ENCODE data around the gene ECI2. TPM values are rescaled to one million over a fixed set of nuclear protein-coding genes. Genes with fewer than 3 reads are reported as not detected.
A peak's percentile ranks its signal among the peaks of the same experiment; 100 is the strongest.

The ECI2 gene
- total RNA-seq, 4 donors from 2014 or later, result 17.7 to 137 (median 69.9) TPM

GRCh38 chr6:4133941-4134838 is 1.2 kb downstream of the ECI2 start:
- H3K9me3 ChIP-seq, result no peaks in the 10 kb centered on the region
- peak overlapping the region; percentile 93 to 97 (median 96) for H3K27ac ChIP-seq
- WGBS, 2 donors (ENCODE audit: low coverage in 1 of 2), result 13 to 18% methylated on average over 7 to 13 of the region's 13 CpGs
- peaks cover 0 to 39% (median 21%) of the 10 kb centered on the region in 4 donors for H3K4me1 ChIP-seq
- no peaks in the 10 kb centered on the region for H3K27me3 ChIP-seq
- TF ChIP-seq EP300 (IDR thresholded peaks at IDR 0.05; ENCODE audit: low read depth), result no peak
- no peak for TF ChIP-seq CTCF (IDR thresholded peaks at IDR 0.05)
- peaks cover 0 to 26% (median 11%) of the 10 kb centered on the region in 4 donors for H3K36me3 ChIP-seq
- peak overlapping the region; percentile 75 to 92 (median 82) for H3K4me3 ChIP-seq
- DNase-seq, result peak; percentile 29
- in situ Hi-C loops (cut with MboI; ENCODE audit: low pct_ligation_motif_present in 1 of 4, low pct_unique_long_range_greater_than_20kb in 1 of 4, low sequenced_read_pairs in 3 of 4), result loop anchor here in 1 of 4 donors (25.0 kb wide), 1 partner anchor 397 kb away; no protein-coding TSS in a partner anchor
- intact Hi-C loops (cut with DNase I; ENCODE audit: low total_unique reads), result no loop called here

GRCh38 chr6:4130357-4130987 is 4.9 kb downstream of the ECI2 start:
- intact Hi-C loops (cut with DNase I; ENCODE audit: low total_unique reads) (no loop called here), in situ Hi-C loops (cut with MboI; ENCODE audit: low pct_ligation_motif_present in 1 of 4, low pct_unique_long_range_greater_than_20kb in 1 of 4, low sequenced_read_pairs in 3 of 4) (loop anchor here in 1 of 4 donors (25.0 kb wide), 1 partner anchor 393 kb away; no protein-coding TSS in a partner anchor)
- Histone ChIP-seq H3K36me3 (peaks cover 0 to 52% (median 20%) of the 10 kb centered on the region in 4 donors), H3K4me3 (no peak overlapping the region), H3K9me3 (no peaks in the 10 kb centered on the region), H3K4me1 (peaks cover 0 to 27% (median 13%) of the 10 kb centered on the region in 4 donors), H3K27me3 (no peaks in the 10 kb centered on the region), H3K27ac (no peak overlapping the region)
- DNase-seq, result peak; percentile 52
- TF ChIP-seq EP300 (IDR thresholded peaks at IDR 0.05; ENCODE audit: low read depth) (no peak), POLR2AphosphoS5 (IDR thresholded peaks at IDR 0.05) (no peak), POLR2A (IDR thresholded peaks at IDR 0.05) (no peak), CTCF (IDR thresholded peaks at IDR 0.05) (no peak)
- 29 to 83% methylated on average over 1 to 5 of the region's 5 CpGs for WGBS, 2 donors (ENCODE audit: low coverage in 1 of 2)

GRCh38 chr6:4129446-4129845 is 5.9 kb downstream of the ECI2 start:
- intact Hi-C loops (cut with DNase I; ENCODE audit: low total_unique reads), result loop anchor here (10.0 kb wide), 1 partner anchor 95 kb away; no protein-coding TSS in a partner anchor
- TF ChIP-seq EP300 (IDR thresholded peaks at IDR 0.05; ENCODE audit: low read depth), result no peak
- Histone ChIP-seq H3K9me3 (no peaks in the 10 kb centered on the region), H3K27ac (no peak overlapping the region), H3K27me3 (no peaks in the 10 kb centered on the region), H3K4me3 (no peak overlapping the region), H3K36me3 (peaks cover 0 to 55% (median 24%) of the 10 kb centered on the region in 4 donors), H3K4me1 (peaks cover 0 to 24% (median 12%) of the 10 kb centered on the region in 4 donors)
- DNase-seq, result no peak
- in situ Hi-C loops (cut with MboI; ENCODE audit: low pct_ligation_motif_present in 1 of 4, low pct_unique_long_range_greater_than_20kb in 1 of 4, low sequenced_read_pairs in 3 of 4), result loop anchor here in 1 of 4 donors (25.0 kb wide), 1 partner anchor 392 kb away; no protein-coding TSS in a partner anchor

- 92 to 93% methylated on average over 6 of the region's 6 CpGs for WGBS, 2 donors (ENCODE audit: low coverage in 1 of 2)
- no peak overlapping the region for H3K4me3 ChIP-seq
- TF ChIP-seq POLR2AphosphoS5 (IDR thresholded peaks at IDR 0.05) (no peak), CTCF (IDR thresholded peaks at IDR 0.05) (no peak), EP300 (IDR thresholded peaks at IDR 0.05; ENCODE audit: low read depth) (no peak), POLR2A (IDR thresholded peaks at IDR 0.05) (no peak)
- no peak for DNase-seq
- no peaks in the 10 kb centered on the region for H3K9me3 ChIP-seq
- H3K36me3 ChIP-seq, result peaks cover 0 to 62% (median 24%) of the 10 kb centered on the region in 4 donors
- H3K27ac ChIP-seq, result no peak overlapping the region
- in situ Hi-C loops (cut with MboI; ENCODE audit: low pct_ligation_motif_present in 1 of 4, low pct_unique_long_range_greater_than_20kb in 1 of 4, low sequenced_read_pairs in 3 of 4), result loop anchor here in 1 of 4 donors (25.0 kb wide), 1 partner anchor 391 kb away; no protein-coding TSS in a partner anchor
- H3K4me1 ChIP-seq, result peaks cover 0 to 17% (median 5%) of the 10 kb centered on the region in 4 donors
- intact Hi-C loops (cut with DNase I; ENCODE audit: low total_unique reads), result loop anchor here (10.0 kb wide), 1 partner anchor 94 kb away; no protein-coding TSS in a partner anchor
- no peaks in the 10 kb centered on the region for H3K27me3 ChIP-seq
Observed at GRCh38 chr6:4128748-4129147, 6.6 kb downstream of the ECI2 start.

Measured in transverse colon (tissue), 4 donors.